Breast epithelium (tissue), 4 donors: ENCODE measurements around the gene INPP5J. TPM values are rescaled to one million over a fixed set of nuclear protein-coding genes. Genes with fewer than 3 reads are reported as not detected.

Experiments
- DNase-seq, 2 donors: peaks; one replicate each; pipeline ENCODE4 v3.0.0-alpha.2; 2019; ENCODE audit warnings: low spot score in 2 of 2
- H3K27ac ChIP-seq, 2 donors: fragments of 200-600 bp; sonication (generic) in 1 of 2; one replicate each; pipeline ENCODE4 v1.5.1; 2016 to 2019; ENCODE audit warnings: mild to moderate bottlenecking in 1 of 2
- H3K27me3 ChIP-seq, 2 donors: fragments of 200-600 bp; sonication (generic) in 1 of 2; one replicate each; pipeline versions ENCODE4 v1.5.1 to v1.6.0; 2017 to 2019; ENCODE audit warnings: control low read depth in 1 of 2, mild to moderate bottlenecking in 1 of 2
- H3K36me3 ChIP-seq: fragments of 200-600 bp; one replicate; pipeline ENCODE4 v1.5.1; 2019
- H3K4me1 ChIP-seq, 2 donors: fragments of 200-600 bp; sonication (generic); one replicate each; pipeline ENCODE4 v1.5.1; 2016 to 2019; ENCODE audit warnings: control low read depth in 1 of 2
- H3K4me3 ChIP-seq, 3 donors: fragments of 200-600 bp; sonication (generic); 1 replicate in 2 of 3; 2 replicates in 1 of 3; pipeline ENCODE4 v1.5.1; 2016 to 2019; ENCODE audit warnings: mild to moderate bottlenecking in 3 of 3, moderate library complexity in 2 of 3
- H3K9me3 ChIP-seq, 2 donors: fragments of 200-600 bp; sonication (generic) in 1 of 2; one replicate each; pipeline ENCODE4 v1.5.1; 2016 to 2019; ENCODE audit warnings: control low read depth in 1 of 2
- POLR2A ChIP-seq: fragments of 450-650 bp; IDR thresholded peaks from one replicate; pipeline ENCODE4 v1.6.1; 2016; ENCODE audit warnings: antibody characterized with exemption, mild to moderate bottlenecking, moderate library complexity
- POLR2AphosphoS5 ChIP-seq, 3 donors: sonication (generic); formaldehyde crosslinking; IDR thresholded peaks; one replicate each; pipeline ENCODE4 v1.6.1; 2017; ENCODE audit warnings: antibody characterized with exemption in 3 of 3
- intact Hi-C: fragments of 100-400 bp; cut with DNase I; formaldehyde crosslinking; loops from one replicate; pipeline ENCODE4 v1.15.1; 2023; ENCODE audit warnings: low total_unique reads
- total RNA-seq, 3 donors: library from RNA; depleted of rRNA; stranded (reverse); fragments of >200 nt; gene quantifications; one replicate each; pipeline ENCODE4 v1.1.0, GENCODE V29; 2016
- TF ChIP-seq, protein P1 (sequence below), 3 donors: fragments of 450-650 bp; IDR thresholded peaks; one replicate each; pipeline ENCODE4 v1.5.1; 2016 to 2017; ENCODE audit warnings: antibody characterized with exemption in 3 of 3, mild to moderate bottlenecking in 3 of 3, moderate library complexity in 3 of 3

The INPP5J gene
- total RNA-seq, 3 donors from 2014 or later, result 7.5 to 15.2 TPM; not detected in 1

DNA sequence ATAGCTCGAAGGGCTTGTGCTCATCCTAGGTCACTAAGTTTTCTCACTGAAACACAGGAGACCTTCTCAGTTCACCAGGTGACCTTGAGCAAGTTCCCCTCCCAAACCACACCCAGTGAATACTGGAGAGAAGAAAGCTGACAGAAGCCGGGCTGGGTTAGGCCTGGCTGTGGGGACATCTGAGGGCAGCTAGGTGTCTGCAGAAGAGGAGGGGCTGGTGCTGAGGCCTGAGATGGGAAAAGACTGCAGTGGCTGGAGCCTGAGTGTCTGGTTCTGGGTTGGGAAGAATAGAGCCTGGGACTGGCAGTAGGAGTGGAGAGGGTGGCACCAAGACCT is 602 bp upstream of the INPP5J start:
- Histone ChIP-seq H3K36me3 (no peaks in the 10 kb centered on the region), H3K4me1 (peaks cover 3 to 7% of the 10 kb centered on the region in 2 donors), H3K4me3 (peak overlapping the region in 1 of 3 donors; percentile 49), H3K27me3 (no peaks in the 10 kb centered on the region), H3K9me3 (no peaks in the 10 kb centered on the region), H3K27ac (peak overlapping the region; percentile 81)
- no peak for DNase-seq
- TF ChIP-seq, protein P1, sequence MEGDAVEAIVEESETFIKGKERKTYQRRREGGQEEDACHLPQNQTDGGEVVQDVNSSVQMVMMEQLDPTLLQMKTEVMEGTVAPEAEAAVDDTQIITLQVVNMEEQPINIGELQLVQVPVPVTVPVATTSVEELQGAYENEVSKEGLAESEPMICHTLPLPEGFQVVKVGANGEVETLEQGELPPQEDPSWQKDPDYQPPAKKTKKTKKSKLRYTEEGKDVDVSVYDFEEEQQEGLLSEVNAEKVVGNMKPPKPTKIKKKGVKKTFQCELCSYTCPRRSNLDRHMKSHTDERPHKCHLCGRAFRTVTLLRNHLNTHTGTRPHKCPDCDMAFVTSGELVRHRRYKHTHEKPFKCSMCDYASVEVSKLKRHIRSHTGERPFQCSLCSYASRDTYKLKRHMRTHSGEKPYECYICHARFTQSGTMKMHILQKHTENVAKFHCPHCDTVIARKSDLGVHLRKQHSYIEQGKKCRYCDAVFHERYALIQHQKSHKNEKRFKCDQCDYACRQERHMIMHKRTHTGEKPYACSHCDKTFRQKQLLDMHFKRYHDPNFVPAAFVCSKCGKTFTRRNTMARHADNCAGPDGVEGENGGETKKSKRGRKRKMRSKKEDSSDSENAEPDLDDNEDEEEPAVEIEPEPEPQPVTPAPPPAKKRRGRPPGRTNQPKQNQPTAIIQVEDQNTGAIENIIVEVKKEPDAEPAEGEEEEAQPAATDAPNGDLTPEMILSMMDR (IDR thresholded peaks at IDR 0.05), result no peak
- TF ChIP-seq POLR2AphosphoS5 (IDR thresholded peaks at IDR 0.05) (no peak), POLR2A (no peak)
- intact Hi-C loops, result no loop called here

DNA sequence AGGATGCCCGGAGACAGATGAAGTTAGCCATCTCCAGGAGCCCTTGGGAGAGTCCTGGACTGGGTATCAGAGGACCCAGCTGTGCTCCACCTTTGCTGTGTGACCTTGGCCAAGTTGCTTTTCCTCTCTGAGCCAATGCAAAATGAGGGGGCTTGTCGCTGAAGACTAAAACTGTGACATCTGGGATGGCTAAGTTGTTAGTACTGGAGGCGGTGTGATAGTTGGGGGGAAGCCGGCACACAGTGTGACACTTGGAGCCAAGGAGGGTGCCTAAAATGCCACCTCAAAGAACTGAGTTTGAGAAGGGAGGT is 481 bp downstream of the INPP5J start:
- Histone ChIP-seq H3K27ac (peak overlapping the region; percentile 81), H3K9me3 (no peaks in the 10 kb centered on the region), H3K4me1 (peaks cover 3 to 7% of the 10 kb centered on the region in 2 donors), H3K36me3 (no peaks in the 10 kb centered on the region), H3K4me3 (peak overlapping the region in 2 of 3 donors; percentile 49 to 74), H3K27me3 (no peaks in the 10 kb centered on the region)
- intact Hi-C loops, result no loop called here
- no peak for TF ChIP-seq POLR2A
- TF ChIP-seq, protein P1 (IDR thresholded peaks at IDR 0.05), result no peak
- no peak for TF ChIP-seq POLR2AphosphoS5 (IDR thresholded peaks at IDR 0.05)
- DNase-seq, result no peak

DNA sequence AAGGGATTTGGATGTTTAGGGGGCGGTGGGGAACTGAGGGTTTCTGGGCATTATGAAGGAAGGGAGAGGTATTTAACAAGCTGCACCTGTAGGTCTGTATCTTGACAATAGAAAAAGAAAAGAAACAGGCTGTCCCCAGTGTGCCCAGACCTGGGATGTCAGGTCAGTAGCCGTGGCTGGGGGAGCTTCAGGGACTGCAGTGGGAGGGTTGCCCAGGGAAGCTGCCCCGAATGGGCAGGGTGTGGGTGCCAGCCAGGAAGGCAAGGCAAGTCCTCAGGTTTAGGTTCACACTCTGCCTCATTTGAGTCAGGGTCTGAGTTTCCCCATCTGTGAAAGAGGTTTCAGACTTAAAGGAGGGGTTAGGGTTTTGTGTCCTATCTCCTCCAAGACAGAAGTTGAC is 1.5 kb downstream of the INPP5J start:
- intact Hi-C loops, result no loop called here
- no peaks in the 10 kb centered on the region for H3K27me3 ChIP-seq

DNA sequence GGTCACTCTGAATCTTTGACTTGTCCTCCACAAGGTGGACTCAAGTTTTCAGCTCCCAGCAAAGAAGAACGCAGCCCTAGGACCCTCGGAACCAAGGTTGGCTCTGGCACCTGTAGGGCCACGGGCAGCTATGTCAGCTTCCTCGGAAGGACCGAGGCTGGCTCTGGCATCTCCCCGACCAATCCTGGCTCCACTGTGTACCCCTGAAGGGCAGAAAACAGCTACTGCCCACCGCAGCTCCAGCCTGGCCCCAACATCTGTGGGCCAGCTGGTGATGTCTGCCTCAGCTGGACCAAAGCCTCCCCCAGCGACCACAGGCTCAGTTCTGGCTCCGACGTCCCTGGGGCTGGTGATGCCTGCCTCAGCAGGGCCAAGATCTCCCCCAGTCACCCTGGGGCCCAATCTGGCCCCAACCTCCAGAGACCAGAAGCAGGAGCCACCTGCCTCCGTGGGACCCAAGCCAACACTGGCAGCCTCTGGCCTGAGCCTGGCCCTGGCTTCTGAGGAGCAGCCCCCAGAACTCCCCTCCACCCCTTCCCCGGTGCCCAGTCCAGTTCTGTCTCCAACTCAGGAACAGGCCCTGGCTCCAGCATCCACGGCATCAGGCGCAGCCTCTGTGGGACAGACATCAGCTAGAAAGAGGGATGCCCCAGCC is 2.2 kb downstream of the INPP5J start:
- DNase-seq, result no peak
- no peaks in the 10 kb centered on the region for H3K36me3 ChIP-seq
- H3K4me1 ChIP-seq, result peaks cover 3 to 7% of the 10 kb centered on the region in 2 donors
- no peak overlapping the region for H3K4me3 ChIP-seq
- TF ChIP-seq POLR2A (no peak), POLR2AphosphoS5 (IDR thresholded peaks at IDR 0.05) (no peak)
- TF ChIP-seq, protein P1 (IDR thresholded peaks at IDR 0.05), result no peak
- H3K27ac ChIP-seq, result no peak overlapping the region
- H3K9me3 ChIP-seq, result no peaks in the 10 kb centered on the region
- no peaks in the 10 kb centered on the region for H3K27me3 ChIP-seq
- intact Hi-C loops, result no loop called here

More for the DNA sequence above, 1.5 kb downstream of the INPP5J start:
- Histone ChIP-seq H3K4me1 (peaks cover 3 to 7% of the 10 kb centered on the region in 2 donors), H3K36me3 (no peaks in the 10 kb centered on the region), H3K27ac (no peak overlapping the region), H3K4me3 (no peak overlapping the region), H3K9me3 (no peaks in the 10 kb centered on the region)
- no peak for DNase-seq
- TF ChIP-seq, protein P1 (IDR thresholded peaks at IDR 0.05), result no peak
- no peak for TF ChIP-seq POLR2AphosphoS5 (IDR thresholded peaks at IDR 0.05)

DNA sequence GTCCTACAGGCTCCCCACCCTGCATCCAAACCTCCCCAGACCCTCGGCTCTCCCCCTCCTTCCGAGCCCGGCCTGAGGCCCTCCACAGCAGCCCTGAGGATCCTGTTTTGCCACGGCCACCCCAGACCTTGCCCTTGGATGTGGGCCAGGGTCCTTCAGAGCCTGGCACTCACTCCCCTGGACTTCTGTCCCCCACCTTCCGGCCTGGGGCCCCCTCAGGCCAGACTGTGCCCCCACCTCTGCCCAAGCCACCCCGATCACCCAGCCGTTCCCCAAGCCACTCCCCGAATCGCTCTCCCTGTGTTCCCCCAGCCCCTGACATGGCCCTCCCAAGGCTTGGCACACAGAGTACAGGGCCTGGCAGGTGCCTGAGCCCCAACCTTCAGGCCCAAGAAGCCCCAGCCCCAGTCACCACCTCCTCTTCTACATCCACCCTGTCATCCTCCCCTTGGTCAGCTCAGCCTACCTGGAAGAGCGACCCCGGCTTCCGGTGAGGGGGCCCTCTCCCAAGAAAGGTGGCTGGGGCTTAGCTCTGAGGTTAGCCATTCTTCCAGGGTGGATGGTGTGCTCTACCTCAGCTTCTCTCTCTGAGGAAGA is 2.9 kb downstream of the INPP5J start:
- intact Hi-C loops, result loop anchor here (2.0 kb wide), 1 partner anchor 51 kb away; no protein-coding TSS in a partner anchor
- Histone ChIP-seq H3K4me3 (no peak overlapping the region), H3K4me1 (peaks cover 3 to 7% of the 10 kb centered on the region in 2 donors), H3K9me3 (no peaks in the 10 kb centered on the region), H3K36me3 (no peaks in the 10 kb centered on the region), H3K27me3 (no peaks in the 10 kb centered on the region), H3K27ac (no peak overlapping the region)
- DNase-seq, result no peak
- no peak for TF ChIP-seq POLR2A
- TF ChIP-seq, protein P1 (IDR thresholded peaks at IDR 0.05), result no peak
- no peak for TF ChIP-seq POLR2AphosphoS5 (IDR thresholded peaks at IDR 0.05)
